Activated T-cell treated with anti-CD3 and anti-CD28 coated beads for 24 hours (primary cell): ENCODE measurements around the gene CTBP2.
"Not testable (repeated sequence)": the region's sequence is repeated elsewhere in the genome, so short reads cannot be mapped to it uniquely, and the experiment has no call there.

Experiments
- DNase-seq: peaks from one replicate; pipeline ENCODE4 v3.0.0-alpha.2; 2020; ENCODE audit warnings: low read depth

Gene CTBP2

DNA sequence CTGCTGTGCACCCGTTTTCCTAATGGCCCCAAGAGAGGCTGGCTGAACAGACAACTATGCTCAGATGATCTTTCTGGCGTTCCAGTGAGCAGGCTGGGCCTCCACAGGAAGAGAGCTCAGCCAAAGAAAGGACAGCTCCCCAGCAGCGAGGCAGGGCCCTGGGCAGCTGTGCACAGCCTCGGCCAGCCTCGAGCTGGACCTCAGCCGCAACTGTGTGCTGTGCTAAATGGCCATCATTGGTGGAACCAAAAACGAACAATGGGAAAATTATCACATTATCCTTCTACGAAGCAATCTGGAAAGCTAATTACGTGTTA is 97.5 kb downstream of the CTBP2 start:
- DNase-seq, result no peak

DNA sequence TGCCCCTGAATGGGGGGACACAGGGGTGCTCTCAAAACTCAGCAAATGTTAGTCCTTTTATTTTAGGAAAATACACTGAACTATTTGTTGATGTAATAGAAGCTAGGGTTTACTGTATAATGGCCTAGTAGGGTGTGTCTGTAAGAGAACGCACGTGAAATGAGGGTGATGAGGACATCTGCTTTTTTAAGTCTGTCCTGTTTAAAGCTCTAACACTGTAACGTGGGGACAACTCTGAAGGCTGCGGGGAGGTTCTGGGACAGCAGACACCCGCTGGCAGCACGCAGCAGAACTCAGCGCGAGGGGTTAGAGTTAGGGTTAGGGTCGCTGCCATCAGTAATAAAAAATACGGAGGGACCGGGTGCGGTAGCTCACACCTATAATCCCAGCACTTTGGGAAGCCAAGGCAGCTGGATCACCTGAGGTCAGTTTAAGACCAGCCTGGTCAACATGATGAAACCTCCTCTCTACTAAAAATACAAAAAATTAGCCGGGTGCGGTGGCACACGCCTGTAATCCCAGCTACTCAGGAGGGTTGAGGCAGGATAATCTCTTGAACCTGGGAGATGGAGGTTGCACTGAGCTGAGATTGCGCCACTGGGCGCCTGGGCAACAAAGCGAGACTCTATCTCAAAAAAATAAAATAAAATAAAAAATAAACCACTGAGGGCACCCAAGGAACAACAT is 98.0 kb downstream of the CTBP2 start:
- no peak for DNase-seq

DNA sequence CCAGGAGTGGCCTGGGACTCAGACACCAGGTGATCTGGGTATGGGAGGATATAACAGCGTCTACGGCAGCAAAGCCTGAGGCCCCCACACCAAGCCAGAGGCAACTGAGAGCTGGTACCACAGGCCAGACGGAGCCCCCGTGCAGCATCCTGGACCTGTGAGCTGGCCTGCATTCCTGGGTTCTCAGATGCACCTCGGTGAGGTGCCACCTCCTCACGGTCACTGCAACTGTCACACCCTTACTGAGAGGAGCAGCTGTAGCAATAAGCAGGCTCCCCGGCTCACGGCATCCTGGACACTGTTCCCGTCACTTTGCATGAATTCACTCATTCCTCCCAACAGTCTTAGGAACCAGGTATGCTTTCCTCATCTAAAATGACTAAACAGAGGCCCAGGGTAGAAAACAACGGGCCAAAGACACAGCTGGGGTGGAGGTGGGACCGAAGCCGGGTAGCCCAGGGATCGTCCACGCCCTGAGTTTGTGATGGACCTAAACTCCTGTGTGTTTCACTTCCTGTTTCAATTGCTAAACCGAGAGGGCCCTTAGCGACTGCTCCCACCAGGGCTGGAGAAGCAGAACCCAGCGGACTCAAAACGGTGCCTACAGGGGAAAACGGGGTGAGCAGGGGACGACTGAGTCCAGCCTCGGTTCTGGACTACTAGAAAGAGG is 98.7 kb downstream of the CTBP2 start:
- no peak for DNase-seq

DNA sequence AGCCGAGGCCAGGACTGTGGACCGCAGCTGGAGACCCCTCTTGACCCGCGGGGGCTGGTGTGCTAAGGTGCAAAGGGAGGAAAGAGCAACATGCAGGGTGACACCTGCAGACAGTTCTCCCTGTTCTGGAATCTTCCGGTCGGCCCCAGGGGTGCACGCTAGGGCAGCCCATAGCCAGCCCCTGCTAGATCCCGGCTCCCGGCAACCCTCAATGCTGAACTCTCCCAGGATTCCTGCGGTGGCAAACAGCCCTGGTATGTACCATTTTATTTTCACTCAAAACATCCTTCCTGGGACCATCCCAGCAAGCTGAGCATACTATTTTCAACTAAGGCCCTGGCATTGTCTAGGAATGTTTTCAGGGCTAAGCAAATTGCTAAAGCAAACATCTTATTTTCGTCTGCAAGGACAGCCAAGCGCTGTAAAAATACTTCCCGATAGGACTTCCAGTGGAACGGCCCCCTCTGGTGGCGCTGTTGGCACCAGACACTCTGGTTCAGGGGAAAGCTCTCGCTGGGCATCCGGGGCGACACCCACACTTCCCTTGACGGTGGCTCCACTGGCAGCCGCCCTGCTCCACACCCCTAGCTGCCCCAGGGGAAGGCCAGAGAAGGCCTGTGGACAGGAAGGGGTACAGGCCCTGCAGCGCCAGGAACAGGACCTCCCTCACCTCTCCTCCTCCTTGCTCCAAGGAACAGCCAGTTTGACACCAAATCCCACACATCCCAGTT is 99.4 kb downstream of the CTBP2 start:
- peak; percentile 20 for DNase-seq

DNA sequence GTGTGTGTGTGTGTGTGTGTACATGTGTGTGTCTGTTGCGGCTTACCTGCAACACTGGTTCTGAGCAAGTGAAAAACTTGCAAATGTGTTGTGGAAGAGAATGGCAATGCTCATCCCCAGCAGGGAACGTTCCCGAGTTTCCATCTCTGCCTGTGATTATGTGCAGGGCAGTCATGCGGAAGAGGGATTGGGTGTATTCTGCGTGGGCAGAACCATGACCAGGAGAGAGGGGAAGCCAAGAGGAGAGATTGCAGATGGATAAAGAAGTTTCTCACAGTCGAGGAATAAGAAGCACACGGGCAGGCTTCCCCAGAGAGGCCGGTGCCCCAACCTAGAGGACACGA is 99.9 kb downstream of the CTBP2 start:
- DNase-seq, result no peak

DNA sequence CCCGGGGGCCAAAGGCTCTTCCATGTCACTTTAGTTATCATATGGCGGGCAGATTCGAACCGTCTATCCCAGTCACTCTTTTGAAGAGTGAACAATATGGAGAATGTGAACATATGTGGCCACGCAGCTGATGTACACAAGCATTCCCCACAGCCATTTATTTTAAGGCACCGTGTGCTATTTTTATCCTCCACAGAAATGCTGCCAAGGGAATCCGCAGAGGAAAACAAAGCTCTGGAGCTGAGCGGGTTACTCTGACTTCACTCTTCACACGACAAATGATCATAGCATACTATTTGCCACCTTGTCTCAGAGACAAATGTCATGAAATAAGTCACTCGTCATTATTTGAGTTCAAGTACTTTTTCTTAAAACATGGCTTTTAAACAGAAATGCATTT is 100.3 kb downstream of the CTBP2 start:
- no peak for DNase-seq

DNA sequence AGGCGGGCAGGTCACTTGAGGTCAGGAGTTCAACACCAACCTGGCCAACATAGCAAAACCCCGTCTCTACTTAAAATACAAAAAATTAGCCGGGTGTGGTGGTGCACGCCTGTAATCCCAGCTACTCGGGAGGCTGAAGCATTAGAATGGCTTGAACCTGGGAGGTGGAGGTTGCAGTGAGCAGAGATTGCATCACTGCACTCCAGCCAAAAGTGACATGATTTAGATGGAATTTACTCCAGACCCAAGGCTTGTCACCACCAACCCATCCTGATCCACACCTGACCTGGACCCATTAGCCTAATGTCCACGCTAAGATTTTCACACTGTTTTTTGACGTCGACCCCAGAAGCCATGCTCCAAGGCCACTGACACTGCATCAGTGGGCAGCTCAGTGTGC is 101.0 kb downstream of the CTBP2 start:
- DNase-seq, result not testable (repeated sequence)

DNA sequence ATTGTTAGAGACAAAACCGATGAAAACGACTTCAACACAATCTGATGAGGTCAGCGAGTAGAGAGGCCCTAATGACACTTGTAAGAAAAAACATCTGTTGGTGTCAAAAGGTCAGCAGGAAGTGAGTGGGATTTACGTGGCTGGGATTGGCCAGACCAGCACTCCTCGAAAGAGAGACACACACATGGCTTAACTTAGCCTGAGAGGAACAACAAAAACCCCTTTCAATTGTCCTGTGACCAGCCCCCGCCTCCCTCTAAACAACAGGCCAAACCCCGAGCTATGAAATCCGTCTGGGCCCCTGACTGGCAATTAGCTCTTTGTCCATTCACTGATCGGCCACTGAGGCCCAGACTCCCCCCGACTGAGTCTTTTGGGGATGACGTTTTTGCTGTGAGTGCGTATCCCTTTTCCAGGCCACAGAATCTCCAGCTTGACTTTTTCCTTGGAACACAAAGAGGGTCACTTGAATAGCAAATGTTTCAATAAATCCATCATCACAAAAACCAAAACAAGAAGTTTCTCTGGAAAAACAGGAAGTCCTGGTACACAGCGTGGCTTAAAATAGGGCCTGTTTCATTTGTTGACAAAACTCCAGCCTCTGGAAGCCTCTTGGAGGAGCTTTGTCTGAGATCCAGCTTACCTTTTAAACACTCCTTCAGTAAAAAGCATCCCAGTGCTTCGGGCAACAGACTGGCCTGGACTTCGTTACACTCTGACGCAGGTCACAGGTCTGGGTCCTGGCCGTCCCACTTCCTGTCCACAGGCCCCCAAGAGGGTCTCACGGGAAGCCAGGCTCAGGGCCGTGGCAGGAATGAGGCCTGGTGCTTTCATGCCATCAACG is 103.0 kb downstream of the CTBP2 start:
- no peak for DNase-seq

DNA sequence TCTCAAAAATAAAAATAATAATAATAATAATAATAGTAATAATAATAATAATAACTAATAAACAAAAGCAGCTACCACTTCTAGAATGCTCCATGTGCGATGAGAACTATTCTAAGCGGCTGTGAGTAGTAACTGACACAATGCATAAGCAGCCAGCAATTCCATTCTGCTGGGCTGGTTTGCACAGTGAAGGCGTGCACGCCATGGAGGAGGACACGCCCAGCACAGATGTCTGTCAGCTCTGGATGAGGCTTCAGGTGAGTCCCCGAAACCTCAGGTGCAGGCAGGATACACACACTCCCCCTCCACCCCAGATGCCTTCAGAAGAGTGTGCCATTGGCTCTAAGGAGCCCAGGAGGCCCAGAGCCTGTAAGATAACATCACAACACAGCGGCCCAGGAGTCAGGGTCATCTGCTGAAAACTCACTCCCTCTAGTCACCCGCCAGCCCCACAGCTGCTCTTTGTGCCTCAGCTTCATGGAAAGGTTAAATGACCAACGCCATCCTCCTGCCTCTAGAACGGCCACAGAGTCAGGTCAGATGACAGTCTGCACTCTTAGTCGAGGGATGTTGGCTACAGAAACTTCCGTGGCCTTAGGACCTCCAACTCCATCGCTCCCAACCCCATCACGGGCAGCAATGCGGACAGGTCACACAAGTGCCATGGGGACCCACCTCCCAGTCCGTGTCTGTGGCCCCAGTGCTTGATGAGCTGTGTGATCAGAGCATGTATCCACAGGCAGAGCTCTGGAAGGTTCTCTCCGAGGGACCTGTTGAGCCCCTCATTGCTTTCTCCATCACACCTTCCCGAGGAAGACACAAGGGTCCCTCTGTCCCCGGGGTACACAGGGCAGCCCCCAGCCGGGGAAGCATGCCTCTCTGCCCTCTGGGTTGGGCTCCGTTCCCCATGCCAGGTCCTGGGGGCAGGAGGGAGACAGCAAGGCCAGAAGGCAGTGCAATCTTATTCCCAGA is 103.9 kb downstream of the CTBP2 start:
- DNase-seq, result no peak

DNA sequence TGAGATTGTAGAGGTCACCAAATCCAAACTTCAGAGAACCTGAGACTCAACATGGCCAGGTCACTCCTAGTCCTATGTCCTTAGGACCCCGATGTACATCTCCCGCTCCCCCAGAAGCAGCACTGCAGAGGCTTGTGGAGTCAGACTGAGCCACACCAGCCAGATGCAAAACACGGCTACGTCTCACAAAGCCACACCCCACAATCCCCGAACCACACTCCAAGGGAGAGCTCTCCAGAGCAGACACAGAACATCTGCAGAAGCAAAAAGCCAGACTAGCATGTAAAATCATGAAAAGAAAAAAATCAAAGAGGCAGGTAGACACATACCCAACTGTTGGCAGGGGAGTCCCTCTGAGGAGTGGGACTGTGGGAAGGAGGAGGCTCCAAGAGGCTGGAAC is 104.9 kb downstream of the CTBP2 start:
- no peak for DNase-seq

DNA sequence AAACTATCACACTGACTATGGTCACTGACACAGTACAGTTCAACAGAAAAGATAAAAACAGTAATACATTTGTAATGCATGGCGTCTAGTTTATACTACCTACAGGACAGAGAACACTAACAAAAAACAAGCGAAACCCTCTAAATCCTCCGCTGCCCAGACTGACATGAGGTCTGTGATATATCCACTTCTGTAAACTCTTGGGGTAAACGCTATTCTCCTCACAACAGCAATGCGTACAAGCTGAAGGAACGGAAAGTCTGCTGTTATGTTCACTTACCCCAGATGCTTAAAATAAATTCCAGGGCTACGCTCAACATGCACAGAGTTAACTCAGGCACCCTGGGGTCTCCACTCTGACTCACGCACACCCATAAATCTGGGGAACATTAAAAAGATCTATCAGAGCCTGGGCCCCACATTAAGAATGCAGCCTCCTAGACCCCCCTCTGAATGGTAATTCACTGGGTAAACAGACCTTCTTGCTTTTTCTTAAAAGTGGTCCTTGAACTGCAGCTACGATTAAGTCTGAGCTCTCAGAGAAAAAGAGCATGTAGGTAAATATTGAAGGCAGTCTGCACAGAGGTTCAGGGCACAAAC is 105.6 kb downstream of the CTBP2 start:
- DNase-seq, result no peak

DNA sequence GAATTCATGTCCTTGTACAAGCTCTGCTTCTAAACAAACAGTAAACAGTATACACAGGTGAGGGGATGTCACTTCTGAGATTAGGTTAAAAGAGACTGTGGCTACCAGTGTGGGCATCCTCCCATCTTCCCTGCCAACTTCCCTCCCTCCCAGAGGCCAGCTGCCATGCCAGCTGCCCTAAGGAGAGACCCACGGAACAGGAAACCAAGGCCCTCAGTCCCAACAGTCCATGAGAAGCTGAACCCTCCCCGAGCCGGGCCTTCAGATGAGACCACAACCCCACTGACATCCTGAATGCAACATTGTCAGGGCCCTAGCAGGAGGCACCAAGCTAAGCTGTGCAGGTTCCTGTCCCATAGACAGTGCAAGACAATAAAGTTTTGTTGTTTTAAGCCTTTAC is 106.1 kb downstream of the CTBP2 start:
- no peak for DNase-seq

DNA sequence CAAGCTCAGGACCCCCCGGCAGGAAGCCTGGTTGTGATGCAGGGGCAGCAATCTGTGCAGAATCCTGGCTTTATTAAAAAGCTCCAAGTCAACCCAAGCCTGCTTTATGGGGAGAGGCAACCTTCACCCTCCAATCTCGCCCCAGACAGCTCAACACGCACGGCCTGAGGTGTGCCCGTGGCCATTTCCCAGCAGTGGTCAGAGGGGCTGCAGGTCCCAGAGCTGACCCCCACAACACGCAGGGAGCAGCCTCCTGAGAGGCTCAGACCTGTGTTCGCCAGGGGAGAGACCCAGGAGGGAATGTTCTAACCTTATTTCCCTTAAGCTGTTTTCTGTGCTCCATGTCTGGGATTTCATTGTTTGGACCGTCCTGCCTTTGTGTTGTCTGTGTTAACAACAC is 108.2 kb downstream of the CTBP2 start:
- DNase-seq, result no peak

DNA sequence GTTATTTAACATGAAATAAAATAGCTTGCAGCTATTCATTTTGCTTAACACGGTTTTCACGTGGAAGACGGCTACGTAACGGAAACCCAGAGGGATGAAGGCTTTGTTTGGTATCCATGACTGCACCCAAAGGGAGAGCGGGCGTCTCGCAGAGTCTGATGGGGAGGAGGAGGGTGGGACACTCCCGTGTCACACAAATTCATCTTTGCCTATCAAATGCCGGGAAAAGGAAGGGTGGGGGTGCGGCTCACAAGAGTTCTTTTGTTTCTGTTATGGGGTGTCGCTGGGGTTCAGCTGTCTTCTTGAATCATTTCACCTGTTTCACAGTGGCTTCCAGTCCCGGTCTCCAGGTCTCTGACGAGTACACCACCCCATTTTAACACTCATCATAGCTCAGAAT is 110.0 kb downstream of the CTBP2 start:
- no peak for DNase-seq

DNA sequence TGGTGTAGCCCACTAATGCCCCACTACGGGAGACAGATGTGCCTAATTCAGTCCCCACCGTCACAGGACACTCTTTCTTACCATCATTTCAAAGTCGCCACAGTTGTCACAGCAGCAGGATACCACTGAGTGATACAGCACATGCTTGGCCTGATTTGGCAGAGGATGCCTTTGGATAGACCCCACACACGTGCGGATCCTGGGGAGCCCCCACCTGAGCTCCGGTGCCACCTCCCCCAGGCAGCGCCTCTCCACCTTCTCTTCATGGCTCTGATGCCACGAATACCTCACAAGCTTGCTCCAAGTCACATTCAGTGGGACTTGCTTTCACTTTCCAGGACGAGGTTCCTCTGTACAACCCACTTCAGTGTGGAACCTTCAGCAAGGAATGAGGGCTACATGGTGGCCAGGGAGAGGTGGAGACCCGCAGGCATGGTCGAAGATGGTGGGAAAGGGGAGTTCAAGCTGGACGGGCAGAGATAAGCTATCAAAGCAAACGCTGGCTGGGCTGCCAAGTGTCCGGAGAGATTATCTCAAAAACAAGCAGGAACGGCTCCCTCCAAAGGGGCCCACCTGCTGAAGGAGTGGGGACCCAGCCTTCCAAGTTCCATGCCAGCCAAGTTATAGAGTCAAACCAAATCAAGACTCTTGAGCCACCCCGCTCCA is 111.0 kb downstream of the CTBP2 start:
- DNase-seq, result no peak

DNA sequence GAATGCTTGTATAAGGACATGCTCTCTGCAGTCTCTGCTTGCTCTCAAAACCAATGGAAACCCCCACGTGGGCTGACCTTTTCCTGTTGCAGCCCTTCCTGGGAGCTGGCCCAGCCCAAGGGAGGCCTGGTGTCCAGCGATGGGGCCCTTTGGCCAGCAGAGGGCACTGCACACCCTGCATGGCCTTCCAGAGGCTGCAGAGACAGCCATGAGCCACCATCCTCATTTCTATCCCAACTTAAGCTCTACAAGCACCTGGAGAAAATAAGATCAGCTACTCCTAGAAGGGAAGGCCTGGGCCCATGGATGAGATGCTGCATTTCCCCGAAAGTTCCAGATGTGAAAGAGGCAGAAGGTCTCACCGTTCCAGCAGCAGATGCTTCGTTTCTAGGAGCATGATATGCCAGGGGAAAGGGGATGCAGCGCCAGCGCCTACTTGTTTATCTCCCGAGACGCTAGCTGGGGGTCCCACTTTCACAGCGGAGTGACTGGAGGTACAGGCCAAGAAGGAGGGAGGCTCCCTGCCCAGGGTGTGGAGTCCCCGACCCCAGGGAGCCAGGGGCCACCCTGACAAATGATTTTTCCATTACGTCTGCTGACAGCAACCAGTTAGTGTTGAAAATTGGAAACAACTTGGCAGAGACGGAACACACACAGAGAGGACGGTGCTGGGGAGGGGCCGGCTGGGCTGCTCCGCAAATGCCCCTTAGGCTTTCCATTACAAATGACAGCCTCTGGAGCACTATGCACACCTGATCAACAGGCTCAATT is 112.1 kb downstream of the CTBP2 start:
- peak; percentile 48 for DNase-seq

DNA sequence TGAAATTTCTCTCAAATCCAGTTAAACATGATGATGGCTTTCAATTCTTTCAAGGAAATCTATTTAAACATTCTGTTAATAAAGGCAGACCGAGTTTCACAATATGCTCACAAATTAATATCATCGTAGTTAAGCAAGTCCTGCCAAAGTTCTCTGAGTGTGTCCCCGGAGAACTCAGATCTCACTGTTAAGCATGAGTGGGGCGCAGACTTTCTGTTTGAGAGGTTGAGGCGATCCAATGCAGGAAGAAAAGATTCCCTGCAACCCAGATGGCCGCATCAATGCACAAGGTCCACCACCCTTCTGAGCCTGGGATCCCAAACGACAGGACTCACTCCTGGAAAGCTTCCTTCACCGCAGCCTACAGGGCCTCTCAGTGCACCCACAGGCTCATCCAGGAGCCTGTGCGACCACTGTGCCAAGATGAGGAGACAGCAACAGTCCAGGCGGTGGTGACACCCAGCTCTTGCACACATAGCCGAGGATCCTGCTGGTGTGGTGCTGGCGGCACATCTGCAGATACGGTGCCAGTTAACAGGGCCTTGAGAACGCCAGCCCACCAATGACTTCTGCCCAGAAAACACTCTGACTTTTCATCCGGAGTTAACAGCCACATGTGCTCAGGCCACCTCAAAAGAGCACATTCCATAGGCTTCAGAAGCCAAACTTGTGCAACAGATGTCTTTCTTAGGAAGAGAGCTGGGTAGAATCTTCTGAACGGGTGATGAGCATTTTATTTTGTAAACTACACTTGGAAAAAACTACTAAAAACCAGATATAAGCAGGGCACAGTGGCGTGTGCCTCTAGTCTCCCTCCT is 116.3 kb downstream of the CTBP2 start:
- no peak for DNase-seq

DNA sequence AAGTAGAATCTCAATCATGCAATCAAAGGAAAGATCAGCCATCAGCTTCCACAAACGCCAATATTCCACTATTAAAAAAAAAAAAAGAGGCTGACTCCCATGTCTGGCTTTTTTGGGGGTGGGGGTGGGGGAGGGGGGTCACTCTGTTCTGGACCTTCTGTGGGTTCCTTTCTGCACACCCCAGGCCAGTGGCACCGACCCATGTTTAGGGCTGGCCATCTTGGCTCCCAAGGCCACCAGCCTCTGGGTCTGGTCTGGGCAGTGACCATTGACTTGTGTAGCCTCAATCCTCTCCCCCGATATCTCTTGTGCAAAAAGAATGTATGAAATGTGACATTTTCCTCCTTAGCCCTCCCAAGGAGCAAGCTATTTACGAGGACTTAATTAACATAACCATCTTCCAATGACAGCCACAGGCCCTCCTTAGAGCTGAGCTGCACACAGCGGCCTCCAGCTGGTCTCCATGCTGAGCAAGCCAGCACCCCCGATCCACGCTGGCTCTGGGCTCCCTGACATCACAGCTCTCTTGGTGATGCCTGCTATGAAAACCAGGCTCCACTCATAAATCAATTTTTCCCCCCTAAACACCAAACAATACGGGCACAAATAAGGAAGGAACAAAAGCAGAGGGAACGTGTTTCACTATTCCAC is 118.4 kb downstream of the CTBP2 start:
- DNase-seq, result no peak
